Skeletal muscle satellite cell (primary cell): ENCODE data around the gene MSH3.
A peak's percentile ranks its signal among the peaks of the same experiment; 100 is the strongest.

Experiments
- H3K27me3 ChIP-seq: 2 replicates; pipeline ENCODE4 v1.7.0; 2013; ENCODE audit warnings: low read length; ENCODE audit not compliant: control insufficient read depth, insufficient read depth
- H3K36me3 ChIP-seq: 2 replicates; pipeline ENCODE4 v1.7.0; 2013; ENCODE audit warnings: mild to moderate bottlenecking, control low read depth, low read length; ENCODE audit not compliant: insufficient read depth
- H3K4me1 ChIP-seq: 2 replicates; pipeline ENCODE4 v1.7.0; 2013; ENCODE audit warnings: low read length; ENCODE audit not compliant: control insufficient read depth, insufficient read depth
- H3K4me2 ChIP-seq: 2 replicates; pipeline ENCODE4 v1.7.0; 2013; ENCODE audit warnings: mild to moderate bottlenecking, low read length
- H3K4me3 ChIP-seq: 2 replicates; pipeline ENCODE4 v1.7.0; 2013; ENCODE audit warnings: low read length
- H3K9ac ChIP-seq: 2 replicates; pipeline ENCODE4 v1.7.0; 2013; ENCODE audit warnings: mild to moderate bottlenecking, low read depth, low read length, moderate library complexity
- H3K9me3 ChIP-seq: replicated peaks from 2 replicates; pipeline ENCODE4 v1.7.0; 2013; ENCODE audit warnings: mild to moderate bottlenecking, control low read depth, low read length

The MSH3 gene

GRCh38 chr5:80625230-80625629, 29.2 kb upstream of the MSH3 start:
- Histone ChIP-seq H3K27me3 (no peaks in the 10 kb centered on the region), H3K9ac (no peak overlapping the region), H3K4me1 (no peaks in the 10 kb centered on the region), H3K36me3 (peaks cover 7% of the 10 kb centered on the region), H3K4me2 (no peak overlapping the region), H3K4me3 (no peak overlapping the region), H3K9me3 (no peaks in the 10 kb centered on the region)

- Histone ChIP-seq H3K36me3 (peaks cover 16% of the 10 kb centered on the region), H3K4me2 (no peak overlapping the region), H3K9ac (no peak overlapping the region), H3K4me1 (no peaks in the 10 kb centered on the region), H3K4me3 (no peak overlapping the region), H3K9me3 (no peaks in the 10 kb centered on the region), H3K27me3 (no peaks in the 10 kb centered on the region)
Observed at GRCh38 chr5:80629281-80629680, 25.2 kb upstream of the MSH3 start.

- Histone ChIP-seq H3K9me3 (no peaks in the 10 kb centered on the region), H3K4me3 (no peak overlapping the region), H3K27me3 (no peaks in the 10 kb centered on the region), H3K4me2 (no peak overlapping the region), H3K36me3 (peaks cover 16% of the 10 kb centered on the region), H3K4me1 (no peaks in the 10 kb centered on the region), H3K9ac (no peak overlapping the region)
Observed at GRCh38 chr5:80631278-80632259, 22.9 kb upstream of the MSH3 start.

- Histone ChIP-seq H3K27me3 (no peaks in the 10 kb centered on the region), H3K9me3 (no peaks in the 10 kb centered on the region), H3K36me3 (peaks cover 16% of the 10 kb centered on the region), H3K4me1 (no peaks in the 10 kb centered on the region), H3K4me3 (no peak overlapping the region), H3K4me2 (no peak overlapping the region), H3K9ac (no peak overlapping the region)
Observed at GRCh38 chr5:80632700-80633099, 21.8 kb upstream of the MSH3 start.

GRCh38 chr5:80634193-80634592, 20.3 kb upstream of the MSH3 start:
- H3K4me3 ChIP-seq = no peak overlapping the region
- no peak overlapping the region for H3K4me2 ChIP-seq
- no peaks in the 10 kb centered on the region for H3K27me3 ChIP-seq
- H3K9ac ChIP-seq = no peak overlapping the region
- peaks cover 22% of the 10 kb centered on the region for H3K36me3 ChIP-seq
- H3K4me1 ChIP-seq = no peaks in the 10 kb centered on the region
- no peaks in the 10 kb centered on the region for H3K9me3 ChIP-seq

GRCh38 chr5:80641353-80641752, 13.1 kb upstream of the MSH3 start:
- H3K9me3 ChIP-seq = no peaks in the 10 kb centered on the region
- no peak overlapping the region for H3K9ac ChIP-seq
- H3K36me3 ChIP-seq = peaks cover 40% of the 10 kb centered on the region
- H3K4me1 ChIP-seq = no peaks in the 10 kb centered on the region
- no peak overlapping the region for H3K4me3 ChIP-seq
- H3K4me2 ChIP-seq = no peak overlapping the region
- no peaks in the 10 kb centered on the region for H3K27me3 ChIP-seq

GRCh38 chr5:80644900-80645299, 9.6 kb upstream of the MSH3 start:
- H3K36me3 ChIP-seq = peaks cover 36% of the 10 kb centered on the region
- H3K4me1 ChIP-seq = no peaks in the 10 kb centered on the region
- no peaks in the 10 kb centered on the region for H3K9me3 ChIP-seq
- H3K4me3 ChIP-seq = no peak overlapping the region
- H3K9ac ChIP-seq = no peak overlapping the region
- H3K27me3 ChIP-seq = no peaks in the 10 kb centered on the region
- H3K4me2 ChIP-seq = no peak overlapping the region

GRCh38 chr5:80646926-80647325, 7.5 kb upstream of the MSH3 start:
- Histone ChIP-seq H3K36me3 (peaks cover 20% of the 10 kb centered on the region), H3K9ac (no peak overlapping the region), H3K4me2 (no peak overlapping the region), H3K9me3 (no peaks in the 10 kb centered on the region), H3K4me1 (no peaks in the 10 kb centered on the region), H3K27me3 (no peaks in the 10 kb centered on the region), H3K4me3 (no peak overlapping the region)

GRCh38 chr5:80653502-80653901, 950 bp upstream of the MSH3 start:
- peak overlapping the region; percentile 97 for H3K4me3 ChIP-seq
- no peaks in the 10 kb centered on the region for H3K27me3 ChIP-seq
- peak overlapping the region; percentile 86 for H3K4me2 ChIP-seq
- H3K4me1 ChIP-seq = peaks cover 18% of the 10 kb centered on the region
- peaks cover 9% of the 10 kb centered on the region for H3K36me3 ChIP-seq
- H3K9me3 ChIP-seq = no peaks in the 10 kb centered on the region
- H3K9ac ChIP-seq = peak overlapping the region; percentile 99

- H3K9ac ChIP-seq = peak overlapping the region; percentile 99
- peaks cover 21% of the 10 kb centered on the region for H3K4me1 ChIP-seq
- H3K4me2 ChIP-seq = peak overlapping the region; percentile 86
- no peaks in the 10 kb centered on the region for H3K27me3 ChIP-seq
- H3K36me3 ChIP-seq = peaks cover 6% of the 10 kb centered on the region
- no peaks in the 10 kb centered on the region for H3K9me3 ChIP-seq
- peak overlapping the region; percentile 97 for H3K4me3 ChIP-seq
Observed at GRCh38 chr5:80654054-80654390, 430 bp upstream of the MSH3 start.

GRCh38 chr5:80655231-80655774, 851 bp downstream of the MSH3 start:
- H3K36me3 ChIP-seq = peaks cover 14% of the 10 kb centered on the region
- H3K4me3 ChIP-seq = peak overlapping the region; percentile 97
- H3K27me3 ChIP-seq = no peaks in the 10 kb centered on the region
- H3K4me1 ChIP-seq = peaks cover 26% of the 10 kb centered on the region
- H3K9me3 ChIP-seq = no peaks in the 10 kb centered on the region
- H3K9ac ChIP-seq = peak overlapping the region; percentile 99
- H3K4me2 ChIP-seq = peak overlapping the region; percentile 86

- no peak overlapping the region for H3K4me3 ChIP-seq
- H3K36me3 ChIP-seq = peaks cover 14% of the 10 kb centered on the region
- H3K27me3 ChIP-seq = no peaks in the 10 kb centered on the region
- no peak overlapping the region for H3K9ac ChIP-seq
- H3K4me1 ChIP-seq = peaks cover 26% of the 10 kb centered on the region
- H3K4me2 ChIP-seq = no peak overlapping the region
- no peaks in the 10 kb centered on the region for H3K9me3 ChIP-seq
Observed at GRCh38 chr5:80656425-80656824, 2.0 kb downstream of the MSH3 start.
